GM18909 (cell line): ENCODE measurements around the gene SGSM1.

ENCODE experiments used
- ATAC-seq: cut with Tn5 transposase; IDR thresholded peaks from one replicate; pipeline ENCODE4 v1.9.1; 2021; ENCODE audit warnings: mild to moderate bottlenecking; ENCODE audit not compliant: unreplicated experiment, poor library complexity

SGSM1 gene

DNA sequence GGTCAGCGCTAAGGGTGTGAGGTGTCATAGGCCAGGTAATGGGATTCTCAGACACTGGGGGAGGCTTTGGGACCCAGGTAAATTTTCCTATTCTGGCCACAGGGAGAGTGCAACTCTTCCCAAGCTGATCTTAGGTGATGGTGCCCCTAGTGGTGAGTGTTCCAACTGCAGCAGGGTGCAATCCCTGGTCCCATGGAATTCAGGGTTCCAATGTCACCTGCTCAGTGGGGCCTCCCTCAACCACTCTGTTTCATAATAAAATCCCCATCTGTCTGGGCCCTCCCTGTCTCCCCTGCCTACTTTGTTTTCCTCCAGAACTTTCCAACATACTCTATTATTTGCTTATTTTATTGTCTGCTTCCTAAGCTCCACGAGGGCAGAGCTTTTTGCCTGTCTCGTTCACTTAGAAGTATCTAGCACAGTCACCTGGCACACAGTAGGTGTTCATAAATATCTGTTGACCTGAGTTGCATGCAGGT lies 2.9 kb upstream of the SGSM1 start:
- ATAC-seq, result no peak

DNA sequence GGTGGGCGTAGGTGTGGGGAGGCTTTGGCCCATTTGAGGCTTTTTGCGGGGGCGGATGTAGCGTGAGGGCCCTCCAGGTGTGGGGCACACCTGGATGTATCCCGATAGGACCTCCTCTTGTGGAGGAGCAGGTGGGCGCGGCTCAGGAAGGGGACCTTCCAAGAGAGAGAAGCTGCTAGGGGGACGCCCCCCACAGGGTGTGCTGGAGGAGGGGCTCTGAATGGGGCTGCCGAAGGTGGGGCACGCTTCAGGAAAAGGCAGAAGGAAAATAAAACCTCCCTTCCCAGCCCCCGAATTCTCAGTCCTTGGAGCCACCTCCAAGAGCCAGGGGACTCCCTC lies 621 bp downstream of the SGSM1 start:
- ATAC-seq, result no peak

- ATAC-seq, result no peak
Measured at GRCh38 chr22:24807284-24807950, 1.4 kb downstream of the SGSM1 start.

DNA sequence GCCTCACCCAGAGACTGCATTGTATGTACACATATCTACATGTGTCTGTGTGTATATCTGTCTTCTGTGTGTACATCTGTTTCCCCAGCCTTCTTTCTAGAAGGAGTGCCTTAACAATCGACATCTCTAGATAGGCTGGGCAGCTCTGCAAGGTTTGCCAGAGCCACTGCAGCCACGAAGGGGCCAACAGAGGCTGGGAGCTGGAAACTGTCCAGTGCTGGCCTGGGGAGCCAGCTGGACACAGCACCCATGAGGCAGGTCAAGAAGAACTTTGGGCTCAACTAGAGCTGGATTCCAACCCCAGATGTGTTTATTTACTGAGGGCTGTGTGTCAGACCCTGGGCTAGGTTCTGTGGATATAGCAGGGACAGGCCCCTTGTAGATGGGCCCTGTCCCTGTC lies 3.3 kb downstream of the SGSM1 start:
- ATAC-seq, result no peak

DNA sequence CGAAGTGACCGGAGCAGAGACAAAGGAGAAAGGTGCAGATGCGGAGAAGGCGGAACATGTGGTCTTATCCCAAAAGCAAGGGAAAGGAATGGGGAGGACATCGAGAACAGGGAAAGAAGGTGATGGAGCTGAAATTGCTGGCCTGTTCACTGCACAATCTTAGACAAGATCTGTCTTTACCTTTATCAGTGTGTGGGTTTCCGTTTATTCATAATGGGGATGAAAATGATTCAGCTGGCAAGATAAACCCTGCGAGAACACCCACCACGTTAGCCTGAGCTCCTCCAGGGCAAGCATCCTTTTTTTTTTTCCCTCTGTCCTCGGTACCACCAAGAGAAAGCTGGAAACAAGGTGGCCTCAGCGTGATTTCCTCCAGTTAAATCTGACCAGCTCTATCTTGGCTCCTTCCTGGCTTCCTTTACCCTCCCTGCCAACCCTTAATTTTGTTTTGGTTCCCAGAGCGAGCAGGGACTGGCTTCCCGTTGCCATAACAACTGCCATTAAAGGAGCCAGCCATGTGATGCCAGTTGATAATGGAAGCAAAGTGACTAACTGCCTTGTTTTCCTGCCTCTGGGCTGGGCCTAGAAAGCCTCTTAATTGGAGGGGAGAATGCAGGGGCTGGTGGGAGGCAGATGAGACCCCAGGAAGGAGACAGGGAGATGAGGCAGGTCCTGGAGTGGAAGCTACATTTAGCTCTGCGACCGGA lies 4.2 kb downstream of the SGSM1 start:
- no peak for ATAC-seq

DNA sequence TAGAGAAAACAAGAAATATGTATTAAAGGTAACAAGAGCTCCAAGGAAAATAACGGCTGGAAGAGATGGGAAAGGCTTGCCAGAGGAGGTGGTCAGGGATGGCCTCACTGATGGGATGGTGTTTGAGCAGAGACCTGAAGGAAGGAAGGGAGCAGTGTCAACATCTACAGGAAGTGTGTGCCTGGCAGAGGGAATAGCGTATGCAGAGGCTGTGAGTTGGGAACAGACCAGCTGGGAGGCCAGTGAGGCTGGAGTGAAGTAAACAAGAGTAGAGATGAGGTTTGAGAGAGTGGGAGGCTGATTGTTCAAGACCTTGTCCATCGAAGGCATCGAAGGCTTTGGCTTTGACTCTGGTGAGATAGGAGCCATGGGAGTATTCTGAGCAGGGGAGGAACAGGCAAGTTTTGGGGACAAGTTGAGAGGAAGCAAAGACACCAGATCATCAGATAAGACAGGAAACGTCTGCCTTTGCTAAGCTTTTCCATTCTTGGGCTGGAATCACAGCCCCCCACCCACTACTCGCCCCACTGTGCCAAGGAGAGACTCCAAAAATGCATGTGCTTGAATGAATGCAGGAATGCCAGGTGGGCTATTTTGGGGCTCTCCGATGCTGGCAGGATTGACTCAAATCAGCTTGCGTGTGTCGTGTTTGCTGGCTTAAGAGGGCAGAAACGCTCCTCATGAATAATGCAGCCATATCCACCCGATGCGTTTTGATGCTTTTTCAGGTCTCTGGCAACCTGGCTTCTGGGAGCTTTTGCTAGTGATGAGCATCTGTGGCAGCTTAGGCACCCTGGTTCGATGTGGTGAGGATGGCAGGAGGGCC lies 7.2 kb downstream of the SGSM1 start:
- no peak for ATAC-seq

- no peak for ATAC-seq
Measured at GRCh38 chr22:24813861-24814770, 8.1 kb downstream of the SGSM1 start.

DNA sequence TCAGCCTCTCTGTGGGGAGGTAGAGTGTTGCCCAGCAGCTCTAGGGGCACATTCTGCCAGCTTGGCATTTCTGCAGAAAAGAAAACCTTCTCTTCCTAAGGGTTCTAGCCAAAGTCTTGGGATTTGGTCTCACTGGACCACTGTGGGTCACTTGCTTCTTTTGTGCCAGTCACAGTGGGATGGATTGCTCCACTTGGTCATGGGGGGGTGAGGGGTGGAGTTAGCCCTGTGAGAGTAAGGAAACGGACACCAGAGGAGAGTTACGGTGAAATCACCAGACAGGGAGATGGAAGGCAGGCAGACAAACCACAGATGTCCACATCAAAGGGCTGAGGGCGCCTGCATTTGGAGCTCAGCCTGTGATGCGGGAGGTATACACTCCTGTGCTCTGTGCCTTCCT lies 10.8 kb downstream of the SGSM1 start:
- no peak for ATAC-seq

- ATAC-seq, result no peak
Measured at GRCh38 chr22:24819487-24819886, 13.5 kb downstream of the SGSM1 start.

GRCh38 chr22:24819911-24820461 lies 14.0 kb downstream of the SGSM1 start:
- ATAC-seq, result no peak

- ATAC-seq, result no peak
Measured at GRCh38 chr22:24822471-24822870, 16.5 kb downstream of the SGSM1 start.

- no peak for ATAC-seq
Measured at GRCh38 chr22:24823787-24824186, 17.8 kb downstream of the SGSM1 start.

GRCh38 chr22:24824250-24824649 lies 18.2 kb downstream of the SGSM1 start:
- no peak for ATAC-seq

GRCh38 chr22:24824915-24825314 lies 18.9 kb downstream of the SGSM1 start:
- ATAC-seq, result no peak

DNA sequence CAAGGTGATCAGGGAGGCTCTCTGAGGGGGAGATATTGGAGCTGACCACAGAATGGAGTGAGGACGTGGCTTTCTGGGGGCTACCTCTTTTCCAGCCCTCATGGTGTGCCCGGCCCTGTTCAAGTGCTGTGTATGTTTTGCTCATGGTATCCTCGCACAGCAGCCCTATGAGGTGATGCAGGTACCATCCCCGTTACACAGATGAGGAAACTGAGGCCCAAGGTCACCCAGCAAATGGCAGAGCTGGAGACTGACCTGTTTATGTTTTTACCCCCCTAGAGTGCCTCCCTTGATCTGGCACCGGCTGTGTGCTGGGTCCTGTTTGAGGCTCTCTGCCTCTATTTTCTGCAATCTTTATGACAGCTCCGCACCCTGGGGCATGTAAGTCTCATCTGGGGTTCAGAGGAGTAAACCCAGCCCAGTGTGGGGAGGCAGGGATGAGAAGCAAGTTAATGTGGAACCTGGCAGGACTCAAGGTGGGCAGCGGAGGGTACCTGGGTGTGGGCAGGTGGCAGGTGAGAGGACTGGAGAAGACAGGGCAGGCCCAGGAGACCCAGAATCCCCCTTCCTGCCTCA lies 20.8 kb downstream of the SGSM1 start:
- no peak for ATAC-seq

DNA sequence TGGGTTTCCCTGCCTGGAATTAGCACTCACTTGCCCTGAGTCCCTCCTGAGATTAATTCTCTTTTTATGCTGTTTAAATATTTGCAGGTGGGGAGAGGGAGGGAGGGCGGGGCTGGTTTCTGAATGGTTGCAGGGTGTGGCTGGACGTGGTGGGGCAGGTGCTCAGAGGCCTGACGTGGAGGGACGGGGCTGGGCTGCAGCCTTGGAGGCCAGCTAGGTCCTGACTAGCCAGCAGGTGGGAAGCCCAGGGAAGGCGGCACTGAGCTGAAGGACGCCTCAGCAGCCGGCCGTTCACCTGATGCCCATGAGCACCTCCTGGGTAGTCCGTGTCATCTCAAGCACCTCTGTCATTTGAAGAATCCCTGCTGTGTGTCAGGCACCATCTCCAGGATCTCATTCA lies 21.3 kb downstream of the SGSM1 start:
- no peak for ATAC-seq

- ATAC-seq, result no peak
Measured at GRCh38 chr22:24830205-24830979, 24.4 kb downstream of the SGSM1 start.

GRCh38 chr22:24831687-24832086 lies 25.7 kb downstream of the SGSM1 start:
- no peak for ATAC-seq
